ENCODE data around the gene GLP1R. TPM values are rescaled to one million over a fixed set of nuclear protein-coding genes. Genes with fewer than 3 reads are reported as not detected.

The GLP1R gene
- polyA plus RNA-seq, 1 donor (not counting 4 experiments of a cell fraction or from before 2014, with no cell fraction given), result not detected

GRCh38 chr6:39108041-39108839, 59.7 kb downstream of the GLP1R start:
- DNase-seq (ENCODE audit: low read depth, low spot score), result no peak
- dilution Hi-C loops (cut with MboI; ENCODE audit: extremely low pct_ligation_motif_present, low sequenced_read_pairs), result no loop called here
- Histone ChIP-seq H3K4me1 (ENCODE audit: control insufficient read depth, extremely low read depth, insufficient read depth, low read length) (no peaks in the 10 kb centered on the region), H3K4me3 (ENCODE audit: control insufficient read depth in 2 of 3, extremely low read depth in 1 of 3, insufficient read depth in 2 of 3, low read depth in 1 of 3, low read length in 3 of 3) (no peak overlapping the region), H4K20me1 (ENCODE audit: control insufficient read depth, extremely low read depth, insufficient read depth, low read length) (no peaks in the 10 kb centered on the region), H2AFZ (ENCODE audit: control insufficient read depth, low read length) (no peak overlapping the region), H3K36me3 (ENCODE audit: control insufficient read depth in 2 of 2, extremely low read depth in 1 of 2, insufficient read depth in 2 of 2, low read length in 2 of 2) (no peaks in the 10 kb centered on the region), H3K9me1 (ENCODE audit: control insufficient read depth, extremely low read depth, insufficient read depth, low read length) (no peaks in the 10 kb centered on the region), H3K4me2 (ENCODE audit: control insufficient read depth, extremely low read depth, insufficient read depth, low read depth, low read length) (no peak overlapping the region), H3K27ac (ENCODE audit: control insufficient read depth, insufficient read depth, low read length) (no peak overlapping the region), H3K27me3 (ENCODE audit: control insufficient read depth, extremely low read depth, insufficient read depth, low read length) (no peaks in the 10 kb centered on the region), H3K9ac (ENCODE audit: control insufficient read depth, extremely low read depth, insufficient read depth, low read length) (no peak overlapping the region), H3K9me3 (ENCODE audit: control insufficient read depth, low read depth, low read length) (no peaks in the 10 kb centered on the region), H3K79me2 (ENCODE audit: control insufficient read depth, insufficient read depth, low read length) (no peaks in the 10 kb centered on the region)
- TF ChIP-seq CTCF (optimal IDR thresholded peaks at IDR 0.05 in 1 of 3, IDR thresholded peaks at IDR 0.05 in 1 of 3, conservative IDR thresholded peaks at IDR 0.05 in 1 of 3; ENCODE audit: extremely low read depth in 1 of 3, insufficient read depth in 2 of 3, low read length in 3 of 3) (no peak), EZH2 (IDR thresholded peaks at IDR 0.05; ENCODE audit: low read length) (no peak)
- no peak for FAIRE-seq

- Histone ChIP-seq H3K4me1 (ENCODE audit: control insufficient read depth, extremely low read depth, insufficient read depth, low read length) (peaks cover 4% of the 10 kb centered on the region), H3K9ac (ENCODE audit: control insufficient read depth, extremely low read depth, insufficient read depth, low read length) (no peak overlapping the region), H3K79me2 (ENCODE audit: control insufficient read depth, insufficient read depth, low read length) (no peaks in the 10 kb centered on the region), H3K27me3 (ENCODE audit: control insufficient read depth, extremely low read depth, insufficient read depth, low read length) (no peaks in the 10 kb centered on the region), H3K4me3 (ENCODE audit: control insufficient read depth in 2 of 3, extremely low read depth in 1 of 3, insufficient read depth in 2 of 3, low read depth in 1 of 3, low read length in 3 of 3) (no peak overlapping the region), H3K27ac (ENCODE audit: control insufficient read depth, insufficient read depth, low read length) (no peak overlapping the region), H4K20me1 (ENCODE audit: control insufficient read depth, extremely low read depth, insufficient read depth, low read length) (no peaks in the 10 kb centered on the region), H3K9me3 (ENCODE audit: control insufficient read depth, low read depth, low read length) (no peaks in the 10 kb centered on the region), H3K9me1 (ENCODE audit: control insufficient read depth, extremely low read depth, insufficient read depth, low read length) (no peaks in the 10 kb centered on the region), H3K36me3 (ENCODE audit: control insufficient read depth in 2 of 2, extremely low read depth in 1 of 2, insufficient read depth in 2 of 2, low read length in 2 of 2) (no peaks in the 10 kb centered on the region), H3K4me2 (ENCODE audit: control insufficient read depth, extremely low read depth, insufficient read depth, low read depth, low read length) (no peak overlapping the region), H2AFZ (ENCODE audit: control insufficient read depth, low read length) (no peak overlapping the region)
- TF ChIP-seq EZH2 (IDR thresholded peaks at IDR 0.05; ENCODE audit: low read length), result no peak
- no peak for TF ChIP-seq CTCF (optimal IDR thresholded peaks at IDR 0.05 in 1 of 3, IDR thresholded peaks at IDR 0.05 in 1 of 3, conservative IDR thresholded peaks at IDR 0.05 in 1 of 3; ENCODE audit: extremely low read depth in 1 of 3, insufficient read depth in 2 of 3, low read length in 3 of 3)
- DNase-seq (ENCODE audit: low read depth, low spot score) (no peak), FAIRE-seq (no peak)
- dilution Hi-C loops (cut with MboI; ENCODE audit: extremely low pct_ligation_motif_present, low sequenced_read_pairs), result no loop called here
Observed at GRCh38 chr6:39111280-39111679, 62.7 kb downstream of the GLP1R start.

All from keratinocyte (primary cell).